Measurements from ENCODE around the gene TMEM176A. TPM values are rescaled to one million over a fixed set of nuclear protein-coding genes. Genes with fewer than 3 reads are reported as not detected.
A peak's percentile ranks its signal among the peaks of the same experiment; 100 is the strongest.

The TMEM176A gene
- total and polyA plus RNA-seq, 2 donors from 2014 or later = 288 to 513 TPM

DNA sequence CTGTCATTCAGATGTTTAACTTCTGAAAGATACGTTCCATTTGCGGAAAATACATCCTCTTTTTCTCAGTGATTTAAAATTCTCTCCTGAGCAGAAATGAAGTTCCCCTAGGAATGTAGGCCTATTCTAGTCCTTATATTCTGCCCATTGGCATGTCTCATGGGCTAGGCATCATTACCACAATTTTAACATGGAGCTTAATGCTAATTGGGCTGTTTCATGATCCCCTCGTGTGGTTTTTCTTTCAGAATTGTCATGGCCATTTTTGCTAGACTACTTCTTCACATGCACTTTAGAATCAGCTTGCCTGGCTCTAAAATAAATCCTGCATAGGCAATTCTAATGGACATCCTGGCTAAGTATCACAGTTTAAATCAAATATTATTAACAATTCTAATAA is 1.4 kb upstream of the TMEM176A start:
- Histone ChIP-seq H3K9ac (ENCODE audit: low read length in 3 of 3) (peak overlapping the region in 1 of 3 donors; percentile 79), H3K27ac (ENCODE audit: low read depth in 2 of 2, low read length in 2 of 2) (peak overlapping the region in 1 of 2 donors; percentile 90), H3K9me3 (ENCODE audit: control insufficient read depth in 2 of 3, insufficient read depth in 1 of 3, low read length in 3 of 3) (no peaks in the 10 kb centered on the region), H3K4me1 (ENCODE audit: control insufficient read depth in 2 of 3, insufficient read depth in 2 of 3, low read depth in 1 of 3, low read length in 3 of 3) (peaks cover 0 to 13% (median 10%) of the 10 kb centered on the region in 3 donors), H3K27me3 (ENCODE audit: control insufficient read depth, insufficient read depth, low read length) (peaks cover 2% of the 10 kb centered on the region), H3K4me3 (ENCODE audit: low read length in 3 of 3) (peak overlapping the region in 2 of 3 donors; percentile 73 to 82), H3K36me3 (ENCODE audit: control insufficient read depth in 2 of 3, insufficient read depth in 3 of 3, low read length in 3 of 3) (peaks cover 0 to 21% (median 15%) of the 10 kb centered on the region in 3 donors)
- intact Hi-C loops (cut with DNase I) = no loop called here
- TF ChIP-seq, protein P1, sequence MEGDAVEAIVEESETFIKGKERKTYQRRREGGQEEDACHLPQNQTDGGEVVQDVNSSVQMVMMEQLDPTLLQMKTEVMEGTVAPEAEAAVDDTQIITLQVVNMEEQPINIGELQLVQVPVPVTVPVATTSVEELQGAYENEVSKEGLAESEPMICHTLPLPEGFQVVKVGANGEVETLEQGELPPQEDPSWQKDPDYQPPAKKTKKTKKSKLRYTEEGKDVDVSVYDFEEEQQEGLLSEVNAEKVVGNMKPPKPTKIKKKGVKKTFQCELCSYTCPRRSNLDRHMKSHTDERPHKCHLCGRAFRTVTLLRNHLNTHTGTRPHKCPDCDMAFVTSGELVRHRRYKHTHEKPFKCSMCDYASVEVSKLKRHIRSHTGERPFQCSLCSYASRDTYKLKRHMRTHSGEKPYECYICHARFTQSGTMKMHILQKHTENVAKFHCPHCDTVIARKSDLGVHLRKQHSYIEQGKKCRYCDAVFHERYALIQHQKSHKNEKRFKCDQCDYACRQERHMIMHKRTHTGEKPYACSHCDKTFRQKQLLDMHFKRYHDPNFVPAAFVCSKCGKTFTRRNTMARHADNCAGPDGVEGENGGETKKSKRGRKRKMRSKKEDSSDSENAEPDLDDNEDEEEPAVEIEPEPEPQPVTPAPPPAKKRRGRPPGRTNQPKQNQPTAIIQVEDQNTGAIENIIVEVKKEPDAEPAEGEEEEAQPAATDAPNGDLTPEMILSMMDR (IDR thresholded peaks at IDR 0.05; ENCODE audit: borderline replicate concordance, extremely low read depth, insufficient read depth) = no peak
- no peak for FAIRE-seq
- no peak for DNase-seq

GRCh38 chr7:150799741-150800580 is 608 bp upstream of the TMEM176A start, which contains the start of gene TMEM176B:
TMEM176B (minus strand) TSS chr7:150800364; CDS start chr7:150796569, 3,795 bp downstream.
- FAIRE-seq (no peak), DNase-seq (peak; percentile 42 to 94 (median 61))
- Histone ChIP-seq H3K9me3 (ENCODE audit: control insufficient read depth in 2 of 3, insufficient read depth in 1 of 3, low read length in 3 of 3) (no peaks in the 10 kb centered on the region), H3K36me3 (ENCODE audit: control insufficient read depth in 2 of 3, insufficient read depth in 3 of 3, low read length in 3 of 3) (peaks cover 0 to 25% (median 18%) of the 10 kb centered on the region in 3 donors), H3K27me3 (ENCODE audit: control insufficient read depth, insufficient read depth, low read length) (peaks cover 2% of the 10 kb centered on the region), H3K27ac (ENCODE audit: low read depth in 2 of 2, low read length in 2 of 2) (peak within 1 kb of the TSS; percentile 90 to 92), H3K4me1 (ENCODE audit: control insufficient read depth in 2 of 3, insufficient read depth in 2 of 3, low read depth in 1 of 3, low read length in 3 of 3) (peaks cover 0 to 13% (median 10%) of the 10 kb centered on the region in 3 donors), H3K4me3 (ENCODE audit: low read length in 3 of 3) (peak within 1 kb of the TSS; percentile 44 to 82 (median 73)), H3K9ac (ENCODE audit: low read length in 3 of 3) (peak within 1 kb of the TSS in 2 of 3 donors; percentile 43 to 79)
- intact Hi-C loops (cut with DNase I) = no loop called here
- TF ChIP-seq, protein P1 (IDR thresholded peaks at IDR 0.05; ENCODE audit: borderline replicate concordance, extremely low read depth, insufficient read depth) = no peak

- peak in 3 of 5 donors; percentile 17 to 80 (median 44) for DNase-seq
- Histone ChIP-seq H3K9me3 (ENCODE audit: control insufficient read depth in 2 of 3, insufficient read depth in 1 of 3, low read length in 3 of 3) (peaks cover 0 to 8% (median 0%) of the 10 kb centered on the region in 3 donors), H3K27ac (ENCODE audit: low read depth in 2 of 2, low read length in 2 of 2) (peak overlapping the region; percentile 86 to 92), H3K9ac (ENCODE audit: low read length in 3 of 3) (peak overlapping the region in 2 of 3 donors; percentile 19 to 69), H3K4me1 (ENCODE audit: control insufficient read depth in 2 of 3, insufficient read depth in 2 of 3, low read depth in 1 of 3, low read length in 3 of 3) (peaks cover 0 to 13% (median 10%) of the 10 kb centered on the region in 3 donors), H3K4me3 (ENCODE audit: low read length in 3 of 3) (peak overlapping the region; percentile 20 to 82 (median 68)), H3K27me3 (ENCODE audit: control insufficient read depth, insufficient read depth, low read length) (peaks cover under 1% of the 10 kb centered on the region), H3K36me3 (ENCODE audit: control insufficient read depth in 2 of 3, insufficient read depth in 3 of 3, low read length in 3 of 3) (peaks cover 0 to 17% (median 13%) of the 10 kb centered on the region in 3 donors)
- TF ChIP-seq, protein P1 (IDR thresholded peaks at IDR 0.05; ENCODE audit: borderline replicate concordance, extremely low read depth, insufficient read depth) = no peak
- intact Hi-C loops (cut with DNase I) = no loop called here
- FAIRE-seq = no peak
These were observed 825 bp downstream of the TMEM176A start for GRCh38 chr7:150801242-150801945.

Data from kidney (tissue), 14 donors.